H9 (cell line): ENCODE data around the gene HMGXB4. TPM values are rescaled to one million over a fixed set of nuclear protein-coding genes. Genes with fewer than 3 reads are reported as not detected.

Source experiments
- DNase-seq: peaks from one replicate; pipeline ENCODE4 v3.0.0-alpha.2; 2017
- H2AFZ ChIP-seq: one replicate; pipeline ENCODE4 v1.6.1; 2013; ENCODE audit warnings: mild to moderate bottlenecking, low read length, control low read depth, moderate library complexity
- H2AK5ac ChIP-seq: 2 replicates; pipeline ENCODE4 v1.6.1; 2013; ENCODE audit warnings: low read length, control low read depth, mixed read lengths; ENCODE audit not compliant: insufficient read length
- H2BK120ac ChIP-seq: one replicate; pipeline ENCODE4 v1.6.1; 2013; ENCODE audit warnings: low read depth, mild to moderate bottlenecking, low read length, control low read depth, inconsistent platforms; ENCODE audit not compliant: poor library complexity, severe bottlenecking
- H2BK12ac ChIP-seq: 2 replicates; pipeline ENCODE4 v1.6.1; 2013; ENCODE audit warnings: low read length, control low read depth, mixed read lengths, low read depth; ENCODE audit not compliant: insufficient read length
- H2BK15ac ChIP-seq: 2 replicates; pipeline ENCODE4 v1.6.1; 2013; ENCODE audit warnings: low read depth, low read length, control low read depth
- H2BK20ac ChIP-seq: one replicate; pipeline ENCODE4 v1.6.1; 2013; ENCODE audit warnings: low read depth, mild to moderate bottlenecking, low read length, control low read depth, inconsistent platforms; ENCODE audit not compliant: poor library complexity, severe bottlenecking
- H2BK5ac ChIP-seq: 2 replicates; pipeline ENCODE4 v1.6.1; 2013; ENCODE audit warnings: low read length, control low read depth, mixed read lengths; ENCODE audit not compliant: insufficient read length
- H3K14ac ChIP-seq: 2 replicates; pipeline ENCODE4 v1.6.1; 2013; ENCODE audit warnings: low read length, control low read depth; ENCODE audit not compliant: insufficient read depth
- H3K18ac ChIP-seq: 2 replicates; pipeline ENCODE4 v1.6.1; 2013; ENCODE audit warnings: low read depth, mild to moderate bottlenecking, mixed read lengths, low read length, control low read depth; ENCODE audit not compliant: insufficient read length
- H3K23ac ChIP-seq: 2 replicates; pipeline ENCODE4 v1.6.1; 2013; ENCODE audit warnings: low read length, control low read depth, mixed read lengths, low read depth; ENCODE audit not compliant: insufficient read length
- H3K23me2 ChIP-seq: 2 replicates; pipeline ENCODE4 v1.6.1; 2013; ENCODE audit warnings: low read depth, mild to moderate bottlenecking, mixed read lengths, low read length, control low read depth; ENCODE audit not compliant: insufficient read length, poor library complexity, severe bottlenecking
- H3K27ac ChIP-seq: 2 replicates; pipeline ENCODE4 v1.5.1; 2013; ENCODE audit warnings: low read length, control low read depth, mixed read lengths, low read depth; ENCODE audit not compliant: insufficient read length
- H3K27me3 ChIP-seq: 2 replicates; pipeline ENCODE4 v1.6.1; 2013; ENCODE audit warnings: low read length, control low read depth, inconsistent platforms; ENCODE audit not compliant: insufficient read depth
- H3K4ac ChIP-seq: 2 replicates; pipeline ENCODE4 v1.6.1; 2013; ENCODE audit warnings: low read depth, mild to moderate bottlenecking, control low read depth, inconsistent platforms, low read length, moderate library complexity
- H3K4me1 ChIP-seq: 2 replicates; pipeline ENCODE4 v1.6.1; 2013; ENCODE audit warnings: low read length, control low read depth, inconsistent platforms; ENCODE audit not compliant: insufficient read depth
- H3K4me2 ChIP-seq: 2 replicates; pipeline ENCODE4 v1.6.1; 2013; ENCODE audit warnings: low read length, control low read depth, mixed read lengths; ENCODE audit not compliant: insufficient read length, insufficient read depth
- H3K56ac ChIP-seq: 2 replicates; pipeline ENCODE4 v1.6.1; 2013; ENCODE audit warnings: low read depth, mild to moderate bottlenecking, mixed read lengths, low read length, control low read depth; ENCODE audit not compliant: insufficient read length
- H3K79me1 ChIP-seq: 2 replicates; pipeline ENCODE4 v1.6.1; 2013; ENCODE audit warnings: low read depth, mild to moderate bottlenecking, moderate library complexity, low read length, control low read depth, inconsistent platforms; ENCODE audit not compliant: insufficient read depth, poor library complexity, severe bottlenecking
- H3K79me2 ChIP-seq: 2 replicates; pipeline ENCODE4 v1.6.1; 2013; ENCODE audit warnings: low read length, control low read depth, inconsistent platforms; ENCODE audit not compliant: insufficient read depth
- H3K9ac ChIP-seq: 2 replicates; pipeline ENCODE4 v1.6.1; 2013; ENCODE audit warnings: low read length, control low read depth, mixed read lengths; ENCODE audit not compliant: insufficient read length; ENCODE audit errors: extremely low read depth
- H3K9me3 ChIP-seq: one replicate; pipeline ENCODE4 v1.6.1; 2013; ENCODE audit warnings: low read depth, low read length, inconsistent platforms; ENCODE audit not compliant: control insufficient read depth
- H3T11ph ChIP-seq: one replicate; pipeline ENCODE4 v1.6.1; 2013; ENCODE audit warnings: mild to moderate bottlenecking, low read length, control low read depth, inconsistent platforms
- H4K20me1 ChIP-seq: one replicate; pipeline ENCODE4 v1.6.1; 2013; ENCODE audit not compliant: control insufficient read depth, insufficient read length, insufficient read depth
- H4K5ac ChIP-seq: 2 replicates; pipeline ENCODE4 v1.6.1; 2013; ENCODE audit warnings: low read depth, mild to moderate bottlenecking, mixed read lengths, low read length, control low read depth; ENCODE audit not compliant: insufficient read length
- H4K8ac ChIP-seq: replicated peaks from 2 replicates; pipeline ENCODE4 v1.6.1; 2013; ENCODE audit warnings: low read length, control low read depth, mixed read lengths, low read depth; ENCODE audit not compliant: insufficient read length
- H4K91ac ChIP-seq: 2 replicates; pipeline ENCODE4 v1.6.1; 2013; ENCODE audit warnings: low read depth, mild to moderate bottlenecking, moderate library complexity, mixed read lengths, low read length, control low read depth; ENCODE audit not compliant: insufficient read length
- H3K27ac Mint-ChIP-seq, 3 experiments: 2 replicates in 2 of 3; 3 replicates in 1 of 3; pipeline ENCODE4 v1.8.0; 2020 to 2021; ENCODE audit warnings: mixed read lengths in 3 of 3, mild to moderate bottlenecking in 1 of 3, moderate library complexity in 1 of 3
- H3K27me3 Mint-ChIP-seq: 2 replicates; pipeline ENCODE4 v1.8.0; 2021; ENCODE audit warnings: low read depth, mild to moderate bottlenecking, moderate library complexity, mixed read lengths
- H3K36me3 Mint-ChIP-seq, 3 experiments: 2 replicates in 2 of 3; 3 replicates in 1 of 3; pipeline ENCODE4 v1.8.0; 2020 to 2021; ENCODE audit warnings: low read depth in 3 of 3, mixed read lengths in 3 of 3; ENCODE audit not compliant: insufficient read depth in 1 of 3
- H3K4me1 Mint-ChIP-seq, 2 experiments: 2 replicates each; pipeline ENCODE4 v1.8.0; 2020; ENCODE audit warnings: mixed read lengths in 2 of 2
- H3K4me3 Mint-ChIP-seq, 2 experiments: 2 replicates in 1 of 2; 3 replicates in 1 of 2; pipeline ENCODE4 v1.8.0; 2020 to 2021; ENCODE audit warnings: mild to moderate bottlenecking in 2 of 2, mixed read lengths in 2 of 2, moderate library complexity in 1 of 2
- H3K9me3 Mint-ChIP-seq, 2 experiments: 2 replicates in 1 of 2; 3 replicates in 1 of 2; pipeline ENCODE4 v1.8.0; 2020; ENCODE audit warnings: mild to moderate bottlenecking in 2 of 2, mixed read lengths in 2 of 2, moderate library complexity in 1 of 2
- WGBS: extraction: QIAGEN DNeasy Blood & Tissue Kit; methylation state at CpG from one replicate; pipeline ENCODE4 v1.1.7; 2013; ENCODE audit warnings: missing lambda C conversion rate, low lambda C conversion rate, mixed read lengths; ENCODE audit not compliant: insufficient read length; ENCODE audit errors: extremely low coverage; 5-methylcytosine and 5-hydroxymethylcytosine counted together
- total RNA-seq: library from RNA; stranded (reverse); gene quantifications from 2 replicates; pipeline ENCODE4 v1.2.1, GENCODE V29; 2021
- TF ChIP-seq, protein P1 (sequence below): fragments of 200-600 bp; sonication (generic); conservative IDR thresholded peaks from 3 replicates; pipeline ENCODE4 v1.8.0; 2021; ENCODE audit warnings: antibody characterized with exemption, mild to moderate bottlenecking

The HMGXB4 gene
- total RNA-seq, 1 experiment from 2014 or later = 33.5 TPM

DNA sequence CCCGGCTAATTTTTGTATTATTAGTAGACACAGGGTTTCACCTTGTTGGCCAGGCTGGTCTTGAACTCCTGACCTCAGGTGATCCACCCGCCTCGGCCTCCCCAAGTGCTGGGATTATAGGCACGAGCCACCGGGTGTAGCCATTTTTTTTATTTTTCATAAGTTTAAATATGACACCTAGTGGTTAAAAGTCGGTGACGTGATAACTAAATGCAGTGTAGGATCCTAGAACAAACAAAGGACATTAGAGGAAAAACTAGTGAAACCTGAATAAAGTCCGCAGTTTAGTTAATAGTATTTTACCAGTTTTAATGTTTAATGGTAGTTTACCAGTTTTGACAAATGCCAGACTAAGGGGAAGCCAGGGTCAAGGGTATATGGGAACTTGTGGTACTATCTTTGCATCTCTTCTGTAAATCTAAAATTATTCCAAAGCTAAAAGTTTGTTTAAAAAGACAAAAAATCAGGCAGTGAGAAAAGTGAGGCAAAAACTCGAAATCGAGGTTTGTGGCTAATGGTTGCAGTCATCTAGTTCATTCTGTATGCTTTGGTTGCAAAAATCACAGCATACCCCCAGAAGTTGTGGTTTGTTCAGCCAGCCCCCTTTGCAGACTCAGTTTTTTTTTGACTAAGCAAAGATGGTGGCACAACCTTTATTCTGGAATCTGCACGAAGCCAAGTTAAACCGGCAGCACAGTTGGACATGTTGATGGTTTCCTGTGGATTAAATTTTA, 72.0 kb downstream of the HMGXB4 start:
- no peak overlapping the region for H3K14ac ChIP-seq
- no CpG with 5 or more reads among the region's 12 CpGs for WGBS
- Mint-ChIP-seq H3K27ac (no peak overlapping the region), H3K4me3 (no peak overlapping the region), H3K36me3 (peaks cover 16 to 49% (median 43%) of the 10 kb centered on the region in 3 experiments; a peak in 6 of 7 replicates), H3K9me3 (no peaks in the 10 kb centered on the region), H3K27me3 (no peaks in the 10 kb centered on the region), H3K4me1 (peaks cover 0 to 4% of the 10 kb centered on the region in 2 experiments; a peak in 1 of 4 replicates)
- H4K20me1 ChIP-seq = no peaks in the 10 kb centered on the region
- TF ChIP-seq, protein P1, sequence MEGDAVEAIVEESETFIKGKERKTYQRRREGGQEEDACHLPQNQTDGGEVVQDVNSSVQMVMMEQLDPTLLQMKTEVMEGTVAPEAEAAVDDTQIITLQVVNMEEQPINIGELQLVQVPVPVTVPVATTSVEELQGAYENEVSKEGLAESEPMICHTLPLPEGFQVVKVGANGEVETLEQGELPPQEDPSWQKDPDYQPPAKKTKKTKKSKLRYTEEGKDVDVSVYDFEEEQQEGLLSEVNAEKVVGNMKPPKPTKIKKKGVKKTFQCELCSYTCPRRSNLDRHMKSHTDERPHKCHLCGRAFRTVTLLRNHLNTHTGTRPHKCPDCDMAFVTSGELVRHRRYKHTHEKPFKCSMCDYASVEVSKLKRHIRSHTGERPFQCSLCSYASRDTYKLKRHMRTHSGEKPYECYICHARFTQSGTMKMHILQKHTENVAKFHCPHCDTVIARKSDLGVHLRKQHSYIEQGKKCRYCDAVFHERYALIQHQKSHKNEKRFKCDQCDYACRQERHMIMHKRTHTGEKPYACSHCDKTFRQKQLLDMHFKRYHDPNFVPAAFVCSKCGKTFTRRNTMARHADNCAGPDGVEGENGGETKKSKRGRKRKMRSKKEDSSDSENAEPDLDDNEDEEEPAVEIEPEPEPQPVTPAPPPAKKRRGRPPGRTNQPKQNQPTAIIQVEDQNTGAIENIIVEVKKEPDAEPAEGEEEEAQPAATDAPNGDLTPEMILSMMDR = no peak
- no peak overlapping the region for H3K27ac ChIP-seq
- H3K23ac ChIP-seq = no peak overlapping the region
- no peak overlapping the region for H4K91ac ChIP-seq
- H2BK5ac ChIP-seq = no peak overlapping the region
- H3K9ac ChIP-seq = no peak overlapping the region
- H3K56ac ChIP-seq = no peak overlapping the region
- no peak overlapping the region for H3K4me2 ChIP-seq
- no peaks in the 10 kb centered on the region for H3K79me1 ChIP-seq
- no peak overlapping the region for H3T11ph ChIP-seq
- H2AFZ ChIP-seq = no peak overlapping the region
- H3K9me3 ChIP-seq = no peaks in the 10 kb centered on the region
- no peak overlapping the region for H2BK12ac ChIP-seq
- no peaks in the 10 kb centered on the region for H3K4me1 ChIP-seq
- no peak overlapping the region for H4K8ac ChIP-seq
- no peak overlapping the region for H2BK120ac ChIP-seq
- H2BK15ac ChIP-seq = no peak overlapping the region
- no peak overlapping the region for H2BK20ac ChIP-seq
- H2AK5ac ChIP-seq = no peak overlapping the region
- H4K5ac ChIP-seq = no peak overlapping the region
- H3K18ac ChIP-seq = no peak overlapping the region
- no peaks in the 10 kb centered on the region for H3K79me2 ChIP-seq
- no peak for DNase-seq
- no peak overlapping the region for H3K4ac ChIP-seq
- no peaks in the 10 kb centered on the region for H3K23me2 ChIP-seq
- no peaks in the 10 kb centered on the region for H3K27me3 ChIP-seq
